GM21737 (cell line): ENCODE measurements around the gene DCBLD1.
"Not testable (repeated sequence)": the region's sequence is repeated elsewhere in the genome, so short reads cannot be mapped to it uniquely, and the experiment has no call there.

Experiments used
- ATAC-seq: cut with Tn5 transposase; IDR thresholded peaks from one replicate; pipeline ENCODE4 v1.9.1; 2021; ENCODE audit warnings: mild to moderate bottlenecking, moderate library complexity; ENCODE audit not compliant: unreplicated experiment

Gene DCBLD1

DNA sequence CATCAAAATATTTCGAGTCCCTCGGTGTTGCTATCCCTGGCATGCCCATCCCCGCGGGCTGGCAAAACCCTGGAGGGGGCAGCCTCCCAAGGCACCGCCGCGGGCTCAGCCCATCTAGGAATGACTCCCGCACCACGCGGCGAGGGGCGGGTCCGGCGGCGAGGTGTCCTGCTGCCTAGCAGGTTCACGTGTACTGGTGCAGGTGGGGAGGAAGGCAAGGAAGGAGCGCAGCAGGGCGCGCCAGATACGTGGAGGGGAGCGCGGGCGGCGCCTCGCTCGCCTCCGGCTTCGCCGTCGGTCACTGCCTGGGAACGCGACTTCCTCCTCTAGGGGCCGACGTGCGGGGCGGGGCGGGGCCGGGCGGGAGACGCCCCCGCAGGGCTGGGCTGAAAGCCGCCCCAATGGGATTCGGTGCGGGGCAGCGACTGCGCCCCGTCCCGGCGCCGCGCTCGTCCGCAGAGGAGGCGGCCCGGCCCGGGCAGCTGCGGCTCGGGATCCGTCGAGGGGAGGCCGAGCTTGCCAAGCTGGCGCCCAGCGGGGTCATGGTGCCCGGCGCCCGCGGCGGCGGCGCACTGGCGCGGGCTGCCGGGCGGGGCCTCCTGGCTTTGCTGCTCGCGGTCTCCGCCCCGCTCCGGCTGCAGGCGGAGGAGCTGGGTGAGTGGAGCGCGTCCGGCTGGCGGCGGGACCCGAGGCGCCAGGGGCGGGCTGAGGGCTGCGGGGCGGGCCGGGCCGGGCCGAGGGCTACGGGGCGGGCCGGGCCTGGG lies at the start of gene DCBLD1:
DCBLD1 (plus strand) TSS at position 435 of the 764 bp plus-strand sequence; CDS start at position 543, 108 bp downstream.
- ATAC-seq, result peak; percentile 76

DNA sequence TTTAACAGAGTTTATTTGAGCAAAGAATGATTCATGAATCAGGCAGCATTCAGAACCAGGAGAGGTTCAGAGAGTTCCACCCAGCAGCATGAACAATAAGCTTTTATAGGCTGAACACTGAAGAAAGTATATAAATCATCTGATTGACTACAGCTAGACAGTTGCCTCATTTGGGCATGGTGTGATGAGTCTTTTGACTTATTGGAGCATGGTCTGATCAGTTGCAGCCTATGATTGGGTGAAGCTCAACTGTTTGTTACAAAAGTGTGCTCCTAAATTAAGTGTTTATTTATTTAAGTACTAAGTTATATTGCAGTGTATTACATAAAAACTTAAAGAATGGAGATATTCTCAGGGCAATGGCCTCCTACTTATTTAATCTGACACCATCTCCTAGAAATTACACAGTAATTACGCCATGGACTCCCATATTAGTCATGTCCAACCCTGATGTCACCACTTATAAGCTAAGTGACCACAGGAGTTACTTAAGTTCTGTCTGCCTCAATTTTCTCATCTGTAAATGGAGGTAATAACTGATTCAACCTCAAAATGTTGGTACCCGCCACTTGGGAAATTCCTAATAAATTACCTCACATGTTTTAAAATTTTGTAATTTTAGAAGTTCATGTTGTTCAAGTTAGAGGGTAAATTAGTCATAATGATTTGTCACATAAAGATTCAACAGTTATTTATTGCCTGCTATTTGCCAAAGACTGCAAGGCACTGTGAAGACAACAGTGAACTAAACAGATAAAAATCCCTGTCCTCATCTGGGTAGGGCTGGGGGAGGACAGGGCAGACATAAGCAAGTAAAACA lies 41.6 kb upstream of the DCBLD1 start:
- no peak for ATAC-seq

DNA sequence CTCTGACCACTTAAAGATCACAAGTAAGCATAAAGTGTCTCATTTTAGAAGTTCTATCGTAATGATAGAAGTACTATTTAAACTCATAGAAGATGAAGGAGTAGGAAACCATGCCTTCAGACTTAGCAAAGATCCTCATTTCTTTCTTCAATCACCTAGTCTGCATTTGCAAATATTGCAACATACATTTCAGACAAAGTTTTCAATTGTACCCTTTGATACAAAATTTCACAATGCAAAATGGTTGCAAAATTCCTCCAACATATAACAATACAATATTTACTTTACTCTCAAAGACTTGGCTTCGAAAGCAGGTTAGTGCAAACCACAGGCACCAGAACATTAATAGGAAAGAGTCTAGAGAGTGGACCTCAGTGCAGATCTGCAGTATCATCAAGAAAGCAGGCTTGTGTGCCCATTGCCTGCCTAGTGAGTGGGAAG lies 40.6 kb upstream of the DCBLD1 start:
- no peak for ATAC-seq

DNA sequence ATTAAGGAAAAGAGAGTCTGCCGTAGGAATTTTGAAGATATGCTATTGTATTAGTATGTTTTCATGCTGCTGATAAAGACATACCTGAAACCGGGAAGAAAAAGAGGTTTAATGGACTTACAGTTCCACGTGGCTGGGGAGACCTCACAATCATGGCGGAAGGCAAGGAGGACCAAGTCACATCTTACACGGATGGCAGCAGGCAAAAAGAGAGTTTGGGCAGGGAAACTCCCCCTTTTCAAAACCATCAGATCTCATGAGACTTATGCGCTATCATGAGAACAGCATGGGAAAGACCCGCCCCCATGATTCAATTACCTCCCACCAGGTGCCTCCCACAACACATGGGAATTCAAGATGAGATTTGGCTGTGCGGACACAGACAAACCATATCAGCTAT lies 40.2 kb upstream of the DCBLD1 start:
- ATAC-seq, result not testable (repeated sequence)

DNA sequence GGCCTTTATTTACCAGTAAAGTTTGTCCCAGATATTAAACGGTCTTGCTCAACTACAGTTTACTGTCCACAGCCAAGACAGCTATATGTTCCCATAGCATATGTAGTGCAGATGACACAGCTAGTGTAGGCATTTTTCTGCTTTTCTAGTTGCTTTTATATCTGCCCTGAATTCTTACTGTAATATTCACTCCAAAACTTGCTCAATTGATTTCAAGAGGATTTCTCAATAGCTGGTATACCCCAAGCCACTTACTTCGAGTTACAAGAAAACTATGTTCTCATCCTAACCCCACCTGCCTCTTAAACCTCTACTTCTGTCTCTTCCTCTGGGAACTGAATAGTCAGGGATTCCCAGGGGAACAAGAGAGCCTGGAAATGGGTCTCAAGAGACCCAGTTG lies 37.9 kb upstream of the DCBLD1 start:
- ATAC-seq, result no peak

DNA sequence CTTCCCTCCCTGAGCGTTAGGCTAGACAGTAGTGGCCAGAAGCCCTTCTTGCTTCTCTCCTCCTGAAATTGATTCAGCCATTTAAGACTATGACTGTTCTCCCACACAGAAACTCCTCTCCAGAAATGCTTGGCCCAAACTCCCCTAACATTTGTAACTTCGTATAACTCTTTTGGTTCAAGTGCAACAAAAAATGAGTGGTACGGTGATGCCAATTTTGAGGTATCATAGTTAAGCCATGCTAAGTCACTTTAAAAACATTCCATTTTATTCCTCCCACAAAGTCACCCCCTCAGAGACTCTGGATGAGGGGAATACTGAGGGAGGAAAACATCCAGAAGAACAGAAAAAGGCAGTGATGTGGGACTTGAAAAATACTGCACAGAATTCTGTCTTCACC lies 35.6 kb upstream of the DCBLD1 start:
- ATAC-seq, result no peak

DNA sequence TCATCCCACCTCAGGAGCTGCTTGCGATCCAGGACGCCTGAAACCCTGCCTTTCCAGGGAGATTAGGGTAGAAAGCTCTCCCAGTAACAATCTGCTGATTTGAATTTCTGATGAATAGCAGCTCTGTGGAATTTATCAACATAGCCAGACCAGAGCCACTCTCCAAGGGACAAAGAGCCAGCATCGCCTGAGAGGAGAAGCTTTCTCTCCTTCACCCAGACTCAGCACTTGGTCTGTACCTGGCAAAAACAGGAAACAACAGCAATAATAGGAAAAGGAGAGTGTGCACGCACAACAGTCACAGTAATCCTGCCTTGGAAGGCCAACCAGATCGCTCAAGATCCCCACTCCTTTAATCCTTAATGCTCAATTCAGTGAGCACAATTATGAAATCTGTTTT lies 34.5 kb upstream of the DCBLD1 start:
- ATAC-seq, result no peak

DNA sequence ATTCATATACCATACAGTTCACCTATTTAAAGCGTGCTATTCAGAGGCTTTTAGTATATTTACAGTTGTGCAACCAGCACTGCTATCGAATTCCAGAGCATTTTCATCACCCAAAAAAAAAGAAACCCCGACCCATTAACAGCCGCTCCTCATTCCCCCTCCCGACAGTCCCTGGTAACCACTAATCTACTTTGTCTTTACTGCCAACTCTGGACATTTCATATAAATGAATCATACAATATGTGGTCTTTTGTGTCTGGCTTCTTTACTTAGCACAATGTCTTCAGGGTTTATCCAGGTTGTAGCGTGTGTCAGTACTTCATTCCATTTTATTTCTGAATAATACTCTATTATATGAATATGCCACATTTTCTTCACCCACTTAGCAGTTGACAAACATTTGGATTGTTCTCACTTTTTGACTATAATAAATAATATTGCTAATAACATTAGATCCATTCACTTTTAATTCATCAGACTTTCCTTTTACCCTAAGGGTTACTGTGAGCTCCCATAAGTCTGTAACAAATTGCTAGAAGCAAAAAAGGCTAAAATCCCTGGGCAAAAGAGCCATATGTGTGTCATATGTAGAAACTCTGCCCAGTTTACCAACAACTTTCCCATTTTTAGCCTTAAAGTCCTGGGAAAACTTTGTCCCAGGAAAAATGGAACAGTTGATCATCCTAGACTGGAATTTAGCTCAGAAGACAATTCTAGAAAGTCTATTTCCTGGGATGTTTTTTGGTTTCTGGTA lies 33.6 kb upstream of the DCBLD1 start:
- ATAC-seq, result no peak

DNA sequence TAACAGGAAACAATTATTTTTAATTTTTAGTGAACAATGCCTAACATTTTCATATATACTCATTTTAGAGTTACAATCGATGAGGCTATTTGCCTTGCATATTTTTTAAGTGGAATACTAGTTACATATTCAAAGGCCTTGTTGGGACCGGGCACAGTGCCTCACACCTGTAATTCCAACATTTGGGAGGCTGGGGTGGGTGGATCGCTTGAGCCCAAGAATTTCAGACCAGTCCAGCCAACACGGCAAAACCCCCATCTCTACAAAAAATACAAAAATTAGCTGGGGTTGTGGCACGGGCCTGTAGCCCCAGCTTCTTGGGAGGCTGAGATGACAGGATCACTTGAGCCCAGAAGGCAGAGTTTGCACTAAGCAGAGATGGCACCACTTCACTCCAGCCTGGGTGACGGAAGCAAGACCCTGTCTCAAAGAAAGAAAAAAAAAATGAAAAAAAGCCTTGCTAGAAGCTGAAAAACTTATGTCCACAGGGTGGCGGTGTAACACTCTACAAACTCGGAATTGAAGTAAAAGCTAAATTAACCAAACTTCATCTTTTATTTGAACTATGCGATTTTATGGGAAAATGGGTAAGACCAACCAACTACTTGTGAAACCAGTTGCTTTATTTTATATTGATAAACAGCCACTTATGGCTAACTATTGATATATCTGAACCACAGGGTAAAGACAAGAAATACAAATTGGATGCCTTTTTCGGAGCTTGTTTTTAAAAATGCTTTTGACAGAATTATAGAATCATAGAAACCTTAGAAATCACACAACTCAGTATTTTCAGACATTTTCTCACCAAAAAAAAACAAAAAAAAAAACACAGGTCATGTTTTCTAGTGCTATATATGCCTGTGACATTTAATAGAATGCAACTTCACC lies 32.7 kb upstream of the DCBLD1 start:
- ATAC-seq, result no peak

DNA sequence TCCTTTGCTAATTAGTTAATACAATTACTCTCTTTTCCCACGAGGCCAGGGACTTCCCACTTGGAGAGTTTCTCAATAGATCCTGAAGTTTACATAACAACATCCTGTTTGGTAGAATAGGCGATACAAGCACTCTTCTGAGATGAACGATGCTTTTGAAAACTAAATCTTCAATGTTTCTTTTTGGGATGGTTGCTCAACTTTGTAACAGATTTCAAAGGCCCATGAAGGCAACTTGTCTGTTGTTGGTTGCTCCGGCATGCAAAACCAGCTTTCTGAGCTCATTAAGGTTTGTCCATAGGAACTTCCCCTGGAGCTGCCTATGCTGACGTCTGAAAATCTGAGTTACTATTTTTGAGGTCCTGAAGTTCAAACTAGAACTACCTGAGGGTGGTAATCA lies 30.8 kb upstream of the DCBLD1 start:
- ATAC-seq, result no peak

DNA sequence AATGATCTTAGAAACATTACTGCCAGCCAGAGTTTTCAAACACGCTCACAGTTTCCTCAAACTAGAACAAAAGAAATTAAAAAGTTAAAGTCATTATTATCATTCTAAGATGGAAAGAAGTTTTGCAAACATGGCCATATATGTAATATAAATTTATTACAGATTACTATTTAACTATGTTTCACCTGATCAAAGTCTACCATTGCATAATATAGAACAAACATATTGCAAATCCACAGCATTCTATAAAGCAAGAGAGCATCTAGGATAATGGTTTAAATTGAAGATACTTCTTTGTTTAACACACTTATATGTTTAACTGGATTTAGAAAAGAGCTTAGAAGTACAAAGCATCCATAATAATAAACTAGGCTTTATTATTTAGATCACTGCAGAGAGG lies 26.2 kb upstream of the DCBLD1 start:
- ATAC-seq, result no peak

DNA sequence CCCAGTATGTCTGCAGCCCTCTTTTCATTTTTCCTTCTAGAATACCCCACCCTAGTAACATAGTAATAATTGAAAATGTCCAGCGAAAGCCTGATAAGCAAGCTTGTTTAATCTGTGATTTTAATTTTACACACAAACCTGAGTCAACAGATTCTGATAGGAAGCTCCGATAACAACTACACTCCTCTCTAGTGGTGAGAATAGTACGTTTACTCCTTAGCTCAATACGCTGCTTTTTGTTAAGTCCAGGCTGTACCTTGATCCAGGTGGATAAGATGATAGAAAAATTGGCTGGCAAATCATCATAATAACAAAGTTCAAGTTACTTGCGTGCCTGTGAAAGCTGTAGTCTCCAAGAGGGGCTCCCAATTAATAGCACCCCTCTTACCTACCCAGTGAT lies 25.5 kb upstream of the DCBLD1 start:
- ATAC-seq, result no peak

DNA sequence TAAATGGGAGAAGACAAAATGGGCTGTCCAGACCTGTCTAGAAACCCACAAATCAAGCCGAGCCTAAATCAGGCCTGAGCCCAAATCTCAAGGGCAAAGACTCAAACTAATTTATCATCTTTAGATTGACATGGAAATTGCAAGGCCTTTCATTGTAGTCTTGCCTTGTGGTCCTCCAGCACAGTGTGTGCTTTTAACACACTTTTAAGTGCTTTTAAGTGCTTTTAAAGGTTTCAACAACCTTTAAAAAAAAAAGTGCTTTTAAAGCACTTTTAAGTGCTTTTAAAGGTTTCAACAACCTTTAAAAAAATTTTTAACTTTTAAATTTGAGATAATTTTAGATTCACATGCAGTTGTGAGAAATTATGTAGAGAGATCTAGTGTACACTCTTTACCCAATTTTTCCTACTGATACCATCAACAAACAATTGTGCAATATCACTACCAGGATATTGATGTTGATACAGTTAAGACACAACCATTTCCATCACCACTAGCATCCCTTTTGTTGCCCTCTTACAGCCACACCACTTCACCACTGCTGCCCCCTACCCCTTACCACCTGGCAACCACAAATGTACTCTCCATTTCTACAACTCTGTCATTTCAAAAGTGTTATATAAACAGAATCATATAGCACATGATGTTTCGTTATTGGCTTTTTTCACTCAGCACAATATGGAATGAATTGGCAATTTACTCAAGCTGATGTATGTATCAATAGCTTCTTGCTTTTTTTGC lies 23.1 kb upstream of the DCBLD1 start:
- ATAC-seq, result no peak

DNA sequence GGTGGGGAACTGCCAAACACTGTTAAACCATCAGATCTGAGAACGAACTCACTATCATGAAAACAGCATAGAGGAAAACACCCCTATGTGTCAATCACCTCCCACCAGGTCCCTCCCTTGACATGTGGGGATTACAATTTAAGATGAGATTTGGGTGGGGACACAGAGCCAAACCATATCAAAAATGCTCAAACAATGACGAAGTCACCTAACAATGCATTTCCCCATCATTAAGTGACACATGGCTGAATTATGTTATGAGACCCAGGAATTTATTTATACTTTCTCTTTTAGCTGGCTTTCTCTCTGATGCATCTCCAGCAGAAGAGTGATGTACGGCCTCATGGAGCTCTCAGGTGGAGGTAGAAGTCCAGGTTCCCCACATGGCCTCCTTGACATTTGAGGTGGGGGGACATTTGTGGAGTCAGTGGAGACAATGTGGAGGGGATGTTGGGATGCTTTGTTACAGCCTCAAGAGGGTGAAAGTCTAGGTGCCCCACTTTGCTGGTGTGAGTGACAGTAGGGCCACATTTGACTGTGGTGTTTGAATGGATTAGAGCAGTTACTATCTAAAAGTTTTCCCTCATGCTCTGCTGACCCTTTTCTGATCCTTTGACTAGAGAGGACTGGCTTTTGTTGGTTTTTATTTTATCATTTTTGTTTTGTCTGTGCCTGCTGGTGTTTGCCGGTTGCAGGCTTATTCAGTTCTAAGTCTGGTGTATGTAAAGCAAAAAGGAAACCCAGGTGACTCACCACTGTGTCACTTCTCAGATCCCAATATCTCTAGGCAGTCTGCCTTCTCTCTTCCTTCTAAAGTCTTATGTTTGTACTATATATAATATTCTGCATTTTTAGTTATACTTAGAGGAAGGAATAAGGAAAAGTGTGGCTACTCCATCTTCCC lies 18.5 kb upstream of the DCBLD1 start:
- ATAC-seq, result no peak

DNA sequence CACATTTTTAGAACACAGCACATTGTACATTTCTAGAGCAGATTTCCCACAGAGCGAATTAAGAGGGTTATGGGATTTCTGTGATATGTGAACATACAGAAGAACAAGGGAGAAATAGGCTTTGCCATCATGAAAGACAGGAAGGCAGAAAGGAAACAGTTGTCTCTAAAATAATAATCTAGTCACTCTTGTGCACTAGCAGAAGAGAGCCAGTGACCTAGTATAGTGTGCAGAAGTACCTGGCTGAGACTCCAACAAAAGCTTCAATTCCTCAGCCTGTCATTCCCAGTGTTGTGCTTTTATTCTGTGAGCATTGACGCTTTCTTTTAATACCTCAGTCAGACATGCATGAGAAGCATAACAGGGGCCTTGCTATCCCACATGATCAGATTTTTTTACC lies 17.8 kb upstream of the DCBLD1 start:
- ATAC-seq, result no peak

DNA sequence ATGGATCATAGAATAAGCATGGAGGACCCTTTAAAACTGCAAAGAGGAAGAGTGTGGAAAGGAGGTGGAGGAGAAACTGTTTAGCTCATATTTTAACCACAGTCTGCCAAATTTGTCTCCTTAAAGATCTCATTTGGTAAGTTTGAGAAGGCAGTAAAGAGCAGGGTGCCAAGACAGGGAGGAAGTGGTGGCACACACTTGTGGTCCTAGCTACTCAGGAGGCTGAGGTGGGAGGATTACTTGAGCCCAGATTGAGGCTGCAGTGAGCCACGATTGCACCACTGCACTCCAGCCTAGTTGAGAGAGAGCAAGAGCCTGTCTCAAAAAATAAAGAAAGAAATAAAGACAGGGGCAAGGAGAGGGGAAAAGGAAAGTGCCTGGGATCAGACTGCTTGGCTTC lies 16.8 kb upstream of the DCBLD1 start:
- no peak for ATAC-seq

DNA sequence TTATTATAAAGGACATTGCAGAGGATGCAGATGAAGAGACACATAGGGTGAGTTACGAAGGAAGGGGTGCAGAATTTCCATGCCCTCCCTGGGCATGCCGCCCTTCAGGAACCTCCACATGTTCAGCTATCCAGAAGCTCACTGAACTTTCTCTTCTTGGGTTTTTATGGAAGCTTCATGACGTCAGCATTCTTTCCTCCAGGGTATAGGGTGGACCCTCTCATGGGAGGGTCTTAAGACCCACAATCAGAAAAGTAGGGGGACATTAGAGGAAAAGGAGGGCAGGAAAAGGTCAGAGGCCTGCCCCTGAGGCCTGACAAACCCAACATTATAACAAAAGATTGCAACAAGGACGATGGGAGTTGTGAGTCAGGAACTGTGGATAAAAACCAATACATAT lies 14.6 kb upstream of the DCBLD1 start:
- no peak for ATAC-seq

DNA sequence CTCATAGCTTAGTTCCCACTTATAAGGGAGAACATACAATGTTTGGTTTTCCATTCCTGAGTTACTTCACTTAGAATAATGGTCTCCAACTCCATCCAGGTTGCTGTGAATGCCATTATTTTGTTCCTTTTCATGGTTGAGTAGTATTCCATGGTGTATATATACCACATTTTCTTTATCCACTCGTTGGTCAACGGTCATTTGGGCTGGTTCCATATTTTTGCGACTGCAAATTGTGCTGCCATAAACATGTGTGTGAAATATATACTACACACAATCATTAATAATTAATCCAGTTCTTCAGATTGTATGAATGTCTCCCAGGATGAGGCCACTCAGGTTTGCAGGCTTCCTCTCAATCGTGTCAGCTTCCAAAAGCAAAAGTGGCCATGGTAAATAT lies 13.9 kb upstream of the DCBLD1 start:
- not testable (repeated sequence) for ATAC-seq

DNA sequence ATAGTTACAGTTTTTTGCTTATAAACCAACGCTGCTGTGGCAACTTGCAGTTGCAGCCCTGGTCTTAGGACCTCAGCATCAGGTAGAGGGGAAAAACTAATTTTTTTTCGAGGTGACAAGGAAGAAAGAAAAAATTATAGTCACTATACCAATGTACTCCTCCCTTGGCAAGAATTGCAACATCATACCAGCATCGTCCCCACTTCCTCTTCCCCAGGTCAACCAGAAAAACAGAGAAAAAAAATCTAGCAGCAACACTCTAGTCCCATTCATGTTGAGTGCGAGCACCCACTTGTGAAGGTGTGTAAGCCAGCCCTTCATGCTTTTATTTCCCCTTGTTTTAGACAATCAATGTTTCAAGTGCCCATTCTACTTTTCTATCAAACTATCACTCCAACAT lies 13.1 kb upstream of the DCBLD1 start:
- ATAC-seq, result no peak
